ENCODE data around the gene STAMBPL1. TPM values are rescaled to one million over a fixed set of nuclear protein-coding genes. Genes with fewer than 3 reads are reported as not detected.

STAMBPL1 gene
- total and polyA plus RNA-seq, 2 donors (not counting 3 experiments of a cell fraction or from before 2014, with no cell fraction given), result 0.70 to 1.8 TPM

GRCh38 chr10:88923520-88923919, 43.5 kb downstream of the STAMBPL1 start:
- POLR2A ChIA-PET, result no interaction called here
- Histone ChIP-seq H2AFZ (ENCODE audit: low read depth, low read length) (no peak overlapping the region), H3K4me1 (ENCODE audit: control insufficient read depth, extremely low read depth, insufficient read depth, low read length) (no peaks in the 10 kb centered on the region)

More at GRCh38 chr10:88923520-88923919, 43.5 kb downstream of the STAMBPL1 start:
- H3K79me2 ChIP-seq (ENCODE audit: control insufficient read depth, insufficient read depth, low read length), result no peaks in the 10 kb centered on the region
- intact Hi-C loops (cut with micrococcal nuclease), result no loop called here
- dilution Hi-C loops (cut with MboI; ENCODE audit: extremely low pct_ligation_motif_present, low sequenced_read_pairs), result no loop called here
- no peaks in the 10 kb centered on the region for H3K9me3 ChIP-seq (replicated peaks; ENCODE audit: control insufficient read depth, insufficient read depth, low read length)
- FAIRE-seq (no peak), DNase-seq (ENCODE audit: low read depth, low spot score) (no peak)
- no peak overlapping the region for H3K4me3 ChIP-seq (replicated peaks in 1 of 3; ENCODE audit: insufficient read depth in 1 of 3, low read depth in 1 of 3, low read length in 3 of 3)
- H3K36me3 ChIP-seq (ENCODE audit: control insufficient read depth in 2 of 2, extremely low read depth in 1 of 2, insufficient read depth in 2 of 2, low read length in 2 of 2), result no peaks in the 10 kb centered on the region
- H3K9ac ChIP-seq (replicated peaks; ENCODE audit: extremely low read depth, insufficient read depth, low read length), result no peak overlapping the region
- no peaks in the 10 kb centered on the region for H4K20me1 ChIP-seq (replicated peaks; ENCODE audit: control insufficient read depth, extremely low read depth, insufficient read depth, low read length)
- H3K4me2 ChIP-seq (ENCODE audit: insufficient read depth, low read length), result no peak overlapping the region
- CTCF ChIA-PET, result interaction anchor here (0.8 to 1.5 kb wide), 9 partner anchors 9 to 358 kb away, joined by 3 to 11 read pairs (median 3); no protein-coding TSS in a partner anchor
- no peak overlapping the region for H3K27ac ChIP-seq (ENCODE audit: insufficient read depth, low read depth, low read length)
- H3K27me3 ChIP-seq (ENCODE audit: control insufficient read depth in 2 of 2, insufficient read depth in 2 of 2, low read length in 2 of 2), result no peaks in the 10 kb centered on the region
- no TSS peak for BruUV-seq (replicated peaks)
- no peak for TF ChIP-seq POLR2AphosphoS5 (IDR thresholded peaks at IDR 0.05; ENCODE audit: insufficient read depth, low read depth, low read length)
- no peak for TF ChIP-seq POLR2A (IDR thresholded peaks at IDR 0.05; ENCODE audit: low read depth, low read length)
- TF ChIP-seq JUN (IDR thresholded peaks at IDR 0.05; ENCODE audit: borderline replicate concordance, insufficient read depth, insufficient read length, low read depth), result no peak
- no peak for TF ChIP-seq FOS (IDR thresholded peaks at IDR 0.05; ENCODE audit: borderline replicate concordance, insufficient read depth, low read length)
- no peak for TF ChIP-seq GATA2 (IDR thresholded peaks at IDR 0.05; ENCODE audit: insufficient read depth, insufficient read length, low read depth, low read length)
- no peak for TF ChIP-seq MAX (IDR thresholded peaks at IDR 0.05; ENCODE audit: insufficient read depth, insufficient read length)
- TF ChIP-seq CTCF (IDR thresholded peaks at IDR 0.05; ENCODE audit: extremely low read depth in 1 of 2, insufficient read depth in 1 of 2, low read depth in 1 of 2, low read length in 2 of 2), result no peak
- no peak for TF ChIP-seq MYC (IDR thresholded peaks at IDR 0.05; ENCODE audit: low read depth, low read length)
- TF ChIP-seq EZH2 (IDR thresholded peaks at IDR 0.05; ENCODE audit: borderline replicate concordance, low read depth, low read length, severe bottlenecking), result no peak
- no peaks in the 10 kb centered on the region for H3K9me1 ChIP-seq (replicated peaks; ENCODE audit: control insufficient read depth, extremely low read depth, insufficient read depth, low read length)

Measured in endothelial cell of umbilical vein (primary cell).